PFSK-1 (cell line): ENCODE measurements around the gene DR1.

ENCODE experiments used
- FOXP2 ChIP-seq: optimal IDR thresholded peaks from 2 replicates; pipeline ENCODE3; 2011; ENCODE audit warnings: borderline replicate concordance, control low read depth, inconsistent platforms; ENCODE audit not compliant: insufficient read depth; ENCODE audit errors: extremely low read length, extremely low read depth
- POLR2AphosphoS5 ChIP-seq: IDR thresholded peaks from 2 replicates; pipeline ENCODE4 v1.6.1; 2012; ENCODE audit warnings: low read depth, mild to moderate bottlenecking, control low read depth, low read length, moderate library complexity
- SIN3A ChIP-seq: IDR thresholded peaks from 2 replicates; pipeline ENCODE4 v1.6.1; 2012; ENCODE audit warnings: mild to moderate bottlenecking, low read length, moderate library complexity, borderline replicate concordance; ENCODE audit not compliant: insufficient read depth
- TAF1 ChIP-seq: IDR thresholded peaks from 2 replicates; pipeline ENCODE4 v1.6.1; 2012; ENCODE audit warnings: low read length, control low read depth, borderline replicate concordance; ENCODE audit not compliant: insufficient read depth

GRCh38 chr1:93340090-93340489, 5.6 kb upstream of the DR1 start:
- TF ChIP-seq POLR2AphosphoS5, result no peak
- no peak for TF ChIP-seq SIN3A
- no peak for TF ChIP-seq TAF1
- TF ChIP-seq FOXP2, result no peak
